Esophagus squamous epithelium (tissue), 5 donors: ENCODE measurements around the gene INAFM2. TPM values are rescaled to one million over a fixed set of nuclear protein-coding genes. Genes with fewer than 3 reads are reported as not detected.

Source experiments
- DNase-seq: peaks from one replicate; lab custom pipeline; 2025; lab: John Stamatoyannopoulos, UW
- H3K27ac ChIP-seq, 4 donors: fragments of 200-600 bp; sonication (generic); one replicate each; pipeline ENCODE4 v1.5.1; 2016 to 2019; ENCODE audit warnings: mild to moderate bottlenecking in 1 of 4
- H3K27me3 ChIP-seq, 4 donors: fragments of 200-600 bp; sonication (generic); 1 replicate in 3 of 4; 2 replicates in 1 of 4; pipeline versions ENCODE4 v1.5.1 to v1.6.0; 2017 to 2021; ENCODE audit warnings: antibody characterized with exemption in 1 of 4
- H3K36me3 ChIP-seq, 3 donors: fragments of 200-600 bp; sonication (generic); one replicate each; pipeline ENCODE4 v1.5.1; 2016 to 2019
- H3K4me1 ChIP-seq, 3 donors: fragments of 200-600 bp; sonication (generic); one replicate each; pipeline ENCODE4 v1.5.1; 2017 to 2019
- H3K4me3 ChIP-seq, 4 donors: fragments of 200-600 bp; sonication (generic); 1 replicate in 3 of 4; 2 replicates in 1 of 4; pipeline ENCODE4 v1.5.1; 2016 to 2019; ENCODE audit warnings: mild to moderate bottlenecking in 2 of 4, moderate library complexity in 1 of 4
- H3K9me3 ChIP-seq, 3 donors: fragments of 200-600 bp; sonication (generic); one replicate each; pipeline ENCODE4 v1.5.1; 2016 to 2019
- POLR2A ChIP-seq, 4 donors: fragments of 450-650 bp; IDR thresholded peaks; one replicate each; pipeline ENCODE4 v1.6.1; 2017; ENCODE audit warnings: antibody characterized with exemption in 4 of 4, mild to moderate bottlenecking in 4 of 4, moderate library complexity in 3 of 4
- WGBS, 2 donors: methylation state at CpG; one replicate each; pipeline ENCODE4 v1.1.5; 2018; 5-methylcytosine and 5-hydroxymethylcytosine counted together
- intact Hi-C: fragments of 100-400 bp; cut with DNase I; formaldehyde crosslinking; loops from one replicate; pipeline ENCODE4 v1.15.0; 2022
- total RNA-seq, 4 donors: library from RNA; depleted of rRNA; stranded (reverse); fragments of >200 nt; gene quantifications; one replicate each; pipeline ENCODE4 v1.1.0, GENCODE V29; 2016
- TF ChIP-seq, protein P1 (sequence below), 6 experiments: fragments of 450-650 bp in 4 of 6; fragments of 200-600 bp in 2 of 6; sonication (generic) in 2 of 6; IDR thresholded peaks; one replicate each; pipeline ENCODE4 v1.5.1; 2016 to 2019; ENCODE audit warnings: antibody characterized with exemption in 6 of 6, mild to moderate bottlenecking in 4 of 6, moderate library complexity in 4 of 6
- donor health status: DM: yes; HTN: yes; CAD: no.

Gene INAFM2
- total RNA-seq, 4 donors from 2014 or later, result 4.7 to 10.1 (median 8.1) TPM

DNA sequence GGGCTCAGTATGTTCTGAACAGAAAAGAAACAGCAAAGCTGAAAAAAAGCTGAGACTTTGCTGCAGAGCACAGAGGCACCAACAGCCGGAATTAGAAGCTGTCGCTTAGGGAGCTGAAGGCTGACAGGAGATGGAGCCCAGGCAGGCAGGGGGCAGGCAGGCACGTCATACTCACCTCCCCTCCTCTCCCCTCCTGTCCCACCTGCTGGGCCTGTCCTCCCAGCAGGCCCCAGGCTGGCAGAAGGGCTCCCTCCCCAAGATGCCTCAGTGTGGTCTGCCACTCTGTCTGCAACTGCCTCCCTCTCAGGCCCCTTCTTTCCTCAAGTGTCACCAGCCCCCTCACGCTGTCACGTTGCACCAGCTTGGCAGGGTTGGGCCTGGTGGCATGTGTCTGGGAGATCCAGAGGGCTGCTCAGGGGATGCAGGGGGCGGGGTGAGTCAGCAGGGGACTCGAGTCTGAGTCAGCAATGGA lies 37.4 kb upstream of the INAFM2 start:
- 43 to 66% methylated on average over 1 to 3 of the region's 7 CpGs for WGBS, 2 donors

GRCh38 chr15:40286794-40287193 lies 36.7 kb upstream of the INAFM2 start:
- H3K27me3 ChIP-seq, result peaks cover 11 to 96% (median 13%) of the 10 kb centered on the region in 4 donors
- H3K27ac ChIP-seq, result no peak overlapping the region
- H3K4me3 ChIP-seq, result no peak overlapping the region
- TF ChIP-seq POLR2A (IDR thresholded peaks at IDR 0.05), result no peak
- TF ChIP-seq, protein P1, sequence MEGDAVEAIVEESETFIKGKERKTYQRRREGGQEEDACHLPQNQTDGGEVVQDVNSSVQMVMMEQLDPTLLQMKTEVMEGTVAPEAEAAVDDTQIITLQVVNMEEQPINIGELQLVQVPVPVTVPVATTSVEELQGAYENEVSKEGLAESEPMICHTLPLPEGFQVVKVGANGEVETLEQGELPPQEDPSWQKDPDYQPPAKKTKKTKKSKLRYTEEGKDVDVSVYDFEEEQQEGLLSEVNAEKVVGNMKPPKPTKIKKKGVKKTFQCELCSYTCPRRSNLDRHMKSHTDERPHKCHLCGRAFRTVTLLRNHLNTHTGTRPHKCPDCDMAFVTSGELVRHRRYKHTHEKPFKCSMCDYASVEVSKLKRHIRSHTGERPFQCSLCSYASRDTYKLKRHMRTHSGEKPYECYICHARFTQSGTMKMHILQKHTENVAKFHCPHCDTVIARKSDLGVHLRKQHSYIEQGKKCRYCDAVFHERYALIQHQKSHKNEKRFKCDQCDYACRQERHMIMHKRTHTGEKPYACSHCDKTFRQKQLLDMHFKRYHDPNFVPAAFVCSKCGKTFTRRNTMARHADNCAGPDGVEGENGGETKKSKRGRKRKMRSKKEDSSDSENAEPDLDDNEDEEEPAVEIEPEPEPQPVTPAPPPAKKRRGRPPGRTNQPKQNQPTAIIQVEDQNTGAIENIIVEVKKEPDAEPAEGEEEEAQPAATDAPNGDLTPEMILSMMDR (IDR thresholded peaks at IDR 0.05), result no peak
- peaks cover 20 to 43% (median 21%) of the 10 kb centered on the region in 3 donors for H3K4me1 ChIP-seq
- no peaks in the 10 kb centered on the region for H3K36me3 ChIP-seq
- no peaks in the 10 kb centered on the region for H3K9me3 ChIP-seq
- WGBS, 2 donors, result no CpG with 5 or more reads among the region's 7 CpGs
- DNase-seq, result no peak
- intact Hi-C loops, result no loop called here

More for the DNA sequence above, 37.4 kb upstream of the INAFM2 start:
- H3K36me3 ChIP-seq, result no peaks in the 10 kb centered on the region
- DNase-seq, result no peak
- H3K9me3 ChIP-seq, result no peaks in the 10 kb centered on the region
- H3K27me3 ChIP-seq, result peaks cover 15 to 96% (median 17%) of the 10 kb centered on the region in 4 donors
- no peak overlapping the region for H3K4me3 ChIP-seq
- no peak overlapping the region for H3K27ac ChIP-seq
- TF ChIP-seq POLR2A (IDR thresholded peaks at IDR 0.05), result no peak
- H3K4me1 ChIP-seq, result peaks cover 21 to 43% (median 25%) of the 10 kb centered on the region in 3 donors
- intact Hi-C loops, result no loop called here

- no peaks in the 10 kb centered on the region for H3K36me3 ChIP-seq
- intact Hi-C loops, result no loop called here
- H3K4me1 ChIP-seq, result peaks cover 13 to 36% (median 16%) of the 10 kb centered on the region in 3 donors
- peaks cover 11 to 96% (median 12%) of the 10 kb centered on the region in 4 donors for H3K27me3 ChIP-seq
- DNase-seq, result no peak
- H3K4me3 ChIP-seq, result no peak overlapping the region
- TF ChIP-seq, protein P1 (IDR thresholded peaks at IDR 0.05), result no peak
- TF ChIP-seq POLR2A (IDR thresholded peaks at IDR 0.05), result no peak
- H3K9me3 ChIP-seq, result no peaks in the 10 kb centered on the region
- 67 to 81% methylated on average over 1 to 3 of the region's 3 CpGs for WGBS, 2 donors
- no peak overlapping the region for H3K27ac ChIP-seq
Observed at GRCh38 chr15:40287505-40287904, 36.0 kb upstream of the INAFM2 start.

DNA sequence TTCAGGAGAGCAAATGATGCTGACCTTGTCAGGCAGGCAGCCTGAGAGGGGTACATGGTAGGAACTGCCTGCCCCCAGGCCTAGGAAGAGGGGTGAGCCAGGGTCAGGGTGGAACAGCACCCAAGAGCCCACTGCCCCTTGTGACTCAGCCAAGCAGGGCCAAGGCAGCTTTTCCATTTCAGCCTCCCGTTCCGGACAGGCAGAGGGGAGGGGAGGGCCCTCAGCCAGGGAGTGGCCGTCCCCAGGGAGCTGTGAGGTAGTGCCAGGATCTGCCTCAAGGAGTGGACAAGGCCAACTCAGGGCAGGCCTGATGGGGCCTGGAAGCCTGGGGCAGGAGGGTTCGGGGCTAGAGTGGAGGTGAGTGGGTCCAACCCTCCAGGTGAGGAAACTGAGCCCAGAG lies 35.5 kb upstream of the INAFM2 start:
- intact Hi-C loops, result no loop called here
- Histone ChIP-seq H3K27me3 (peaks cover 9 to 96% (median 10%) of the 10 kb centered on the region in 4 donors), H3K4me3 (no peak overlapping the region), H3K9me3 (no peaks in the 10 kb centered on the region), H3K36me3 (no peaks in the 10 kb centered on the region), H3K4me1 (peaks cover 9 to 31% (median 13%) of the 10 kb centered on the region in 3 donors), H3K27ac (no peak overlapping the region)
- 74 to 90% methylated on average over 2 of the region's 4 CpGs for WGBS, 2 donors
- no peak for DNase-seq
- TF ChIP-seq, protein P1 (IDR thresholded peaks at IDR 0.05), result no peak
- no peak for TF ChIP-seq POLR2A (IDR thresholded peaks at IDR 0.05)

GRCh38 chr15:40289140-40289775 lies 34.2 kb upstream of the INAFM2 start:
- H3K4me1 ChIP-seq, result peaks cover 4 to 23% (median 8%) of the 10 kb centered on the region in 3 donors
- WGBS, 2 donors, result 57 to 84% methylated on average over 4 to 5 of the region's 6 CpGs
- no peak for DNase-seq
- TF ChIP-seq POLR2A (IDR thresholded peaks at IDR 0.05), result no peak
- TF ChIP-seq, protein P1 (IDR thresholded peaks at IDR 0.05), result no peak
- intact Hi-C loops, result no loop called here
- H3K27ac ChIP-seq, result no peak overlapping the region
- peaks cover 0 to 96% (median 0%) of the 10 kb centered on the region in 4 donors for H3K27me3 ChIP-seq
- H3K4me3 ChIP-seq, result no peak overlapping the region
- H3K36me3 ChIP-seq, result no peaks in the 10 kb centered on the region
- no peaks in the 10 kb centered on the region for H3K9me3 ChIP-seq
